ENCODE measurements around the gene LATS2.
"Not testable (repeated sequence)": the region's sequence is repeated elsewhere in the genome, so short reads cannot be mapped to it uniquely, and the experiment has no call there.

Gene LATS2

GRCh38 chr13:21075011-21075378 is 13.6 kb upstream of the LATS2 start:
- DNase-seq: no peak

DNA sequence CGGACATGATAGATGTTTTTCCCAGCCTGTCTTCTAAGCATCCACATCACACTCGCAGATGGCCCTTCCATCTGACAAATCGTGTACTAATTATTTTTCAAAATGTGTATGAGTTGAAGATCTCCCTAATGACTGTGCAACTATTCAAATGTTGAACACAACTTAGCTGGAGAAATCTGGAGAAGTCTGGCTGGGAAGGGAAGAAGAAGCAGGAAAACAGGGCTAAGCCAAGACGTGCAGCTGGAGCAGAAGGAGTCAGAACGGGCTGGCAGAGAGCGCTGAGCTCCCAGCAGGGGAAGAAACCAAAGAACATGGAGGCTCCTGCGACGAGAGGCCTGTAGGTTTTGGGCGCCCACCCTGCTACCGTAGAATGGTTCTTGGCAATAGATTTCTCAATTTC is 13.2 kb upstream of the LATS2 start:
- DNase-seq: no peak

DNA sequence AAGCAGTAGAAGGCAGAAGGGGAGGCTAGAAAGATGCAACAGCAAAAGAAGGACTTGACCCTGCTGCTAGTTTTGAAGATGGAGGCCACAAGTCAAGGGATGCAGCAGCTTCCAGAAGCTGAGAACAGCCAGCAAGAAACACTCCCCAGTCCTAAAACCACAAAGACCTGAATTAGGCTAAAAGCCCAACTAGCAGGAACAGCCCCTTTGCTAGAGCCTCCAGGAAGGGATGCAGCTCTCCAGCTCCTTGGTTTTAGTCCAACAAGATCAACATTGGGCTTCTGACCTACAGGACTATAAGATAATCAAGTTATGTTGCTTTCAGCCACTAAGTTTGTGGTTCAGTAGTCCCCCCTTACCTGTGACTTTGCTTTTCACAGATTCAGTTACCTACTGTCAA is 10.5 kb upstream of the LATS2 start:
- no peak for DNase-seq

- no peak for DNase-seq
Measured at GRCh38 chr13:21071015-21071414, 9.6 kb upstream of the LATS2 start.

DNA sequence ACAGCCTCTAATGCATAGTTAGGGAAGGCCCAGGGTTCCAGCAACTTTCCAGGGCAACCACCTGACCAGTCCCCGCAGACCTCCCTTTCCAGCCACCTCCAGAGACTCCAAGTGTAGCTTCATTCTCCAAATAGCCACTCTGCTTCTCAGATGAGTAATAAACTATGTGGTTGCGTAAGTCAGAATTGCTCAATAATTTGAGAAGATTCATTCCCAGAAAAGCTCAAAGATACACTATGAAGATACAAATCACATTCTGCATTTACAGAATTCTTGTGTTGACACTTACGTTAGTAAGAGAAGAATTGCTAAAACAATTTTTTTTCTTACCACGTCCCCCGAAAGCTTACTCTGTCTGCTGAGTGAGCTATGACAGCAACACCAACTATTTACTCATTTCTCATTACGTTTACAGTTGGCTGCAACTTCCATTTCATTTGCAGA is 8.2 kb upstream of the LATS2 start:
- DNase-seq: no peak

DNA sequence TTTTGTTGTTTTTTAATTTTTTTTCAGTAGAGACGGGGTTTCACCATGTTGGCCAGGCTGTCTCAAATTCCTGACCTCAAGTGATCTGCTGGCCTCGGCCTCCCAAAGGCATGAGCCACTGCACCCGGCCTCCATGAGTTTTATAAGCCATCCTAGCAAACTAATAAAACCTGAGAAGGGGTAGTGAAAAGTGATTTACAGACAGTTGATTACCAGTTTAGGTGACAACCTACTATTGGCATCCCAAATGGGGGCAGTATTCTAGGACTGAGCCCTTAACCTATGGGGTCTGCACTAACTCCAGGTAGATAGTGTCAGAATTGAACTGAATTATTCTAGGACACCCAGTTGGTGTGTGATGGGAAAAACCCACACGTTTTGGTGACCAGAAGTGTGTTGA is 6.5 kb upstream of the LATS2 start:
- DNase-seq: no peak

DNA sequence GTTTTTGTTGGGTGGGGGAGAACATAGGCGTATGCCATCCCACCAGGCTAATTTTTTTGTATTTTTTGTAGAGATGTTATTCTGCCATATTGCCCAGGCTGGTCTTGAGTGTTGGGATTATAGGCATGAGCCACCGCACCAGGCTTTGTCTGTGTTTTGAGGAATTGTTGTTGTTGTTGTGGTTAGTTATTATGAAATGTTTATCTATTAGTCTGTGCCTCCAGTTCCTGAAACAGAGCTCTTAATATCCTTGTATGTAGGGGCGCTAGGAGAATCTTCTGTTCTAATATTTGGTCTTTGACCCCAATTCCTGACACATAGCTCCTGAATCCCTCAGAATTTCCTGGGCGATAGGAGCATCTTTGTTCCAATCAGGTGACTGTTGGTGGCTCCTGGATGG is 5.6 kb upstream of the LATS2 start:
- DNase-seq: no peak

GRCh38 chr13:21065686-21066085 is 4.3 kb upstream of the LATS2 start:
- DNase-seq: no peak

GRCh38 chr13:21063031-21063430 is 1.6 kb upstream of the LATS2 start:
- no peak for DNase-seq

GRCh38 chr13:21060338-21061028 is 903 bp downstream of the LATS2 start:
- DNase-seq: no peak

DNA sequence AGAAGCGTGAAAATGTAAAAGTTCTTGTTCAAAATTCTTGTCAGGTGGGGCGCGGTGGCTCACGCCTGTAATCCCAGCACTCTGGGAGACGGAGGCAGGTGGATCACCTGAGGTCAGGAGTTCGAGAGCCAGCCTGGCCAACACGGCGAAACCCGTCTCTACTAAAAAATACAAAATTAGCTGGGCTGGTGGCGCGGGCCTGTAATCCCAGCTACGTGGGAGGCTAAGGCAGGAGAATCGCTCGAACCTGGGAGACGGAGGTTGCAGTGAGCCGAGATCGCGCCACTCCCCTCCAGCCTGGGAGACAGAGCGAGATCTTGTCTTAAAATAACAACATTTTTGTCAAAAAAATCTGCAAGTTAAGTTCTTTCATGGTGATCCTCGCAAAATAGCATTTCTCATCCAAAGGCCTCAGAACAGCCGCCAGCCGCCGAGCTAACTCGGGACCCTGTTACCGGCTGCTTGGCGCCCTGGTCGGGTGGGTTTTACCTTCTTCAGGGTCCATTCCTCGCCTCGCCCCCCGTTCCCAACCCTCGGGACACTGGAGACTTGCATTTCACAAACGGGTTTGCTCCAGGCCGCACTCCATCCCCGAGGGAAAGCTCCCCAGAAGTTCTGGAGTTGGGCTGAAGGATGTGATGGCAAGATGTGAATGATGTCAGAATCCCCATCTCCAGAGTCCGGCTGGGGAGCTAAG is 1.6 kb downstream of the LATS2 start:
- no peak for DNase-seq

- no peak for DNase-seq
Measured at GRCh38 chr13:21058361-21058760, 3.0 kb downstream of the LATS2 start.

DNA sequence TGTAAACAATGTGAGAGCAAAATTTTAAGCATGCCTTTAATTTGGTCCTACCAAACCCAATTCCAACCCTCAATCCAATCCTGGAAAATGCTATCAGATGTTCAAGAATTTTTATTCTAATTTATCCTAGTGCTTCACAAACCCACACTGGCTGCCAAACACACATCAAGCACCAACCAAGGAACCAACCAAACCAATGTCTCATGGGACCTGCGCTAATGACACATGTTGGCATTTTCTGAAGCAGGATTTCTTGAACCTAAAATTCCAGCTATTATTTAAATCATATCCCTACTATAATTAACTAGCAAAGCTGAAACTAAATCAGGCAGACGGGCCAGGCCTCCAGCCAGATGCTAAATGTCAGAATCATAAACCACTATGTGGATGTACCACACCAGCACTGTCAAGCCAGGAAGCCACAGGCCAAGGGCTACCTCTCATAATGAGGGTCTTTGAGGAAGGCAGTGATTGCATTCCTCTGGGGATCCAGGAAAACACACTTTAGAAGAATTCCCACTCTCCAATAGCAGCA is 5.8 kb downstream of the LATS2 start:
- DNase-seq: no peak

DNA sequence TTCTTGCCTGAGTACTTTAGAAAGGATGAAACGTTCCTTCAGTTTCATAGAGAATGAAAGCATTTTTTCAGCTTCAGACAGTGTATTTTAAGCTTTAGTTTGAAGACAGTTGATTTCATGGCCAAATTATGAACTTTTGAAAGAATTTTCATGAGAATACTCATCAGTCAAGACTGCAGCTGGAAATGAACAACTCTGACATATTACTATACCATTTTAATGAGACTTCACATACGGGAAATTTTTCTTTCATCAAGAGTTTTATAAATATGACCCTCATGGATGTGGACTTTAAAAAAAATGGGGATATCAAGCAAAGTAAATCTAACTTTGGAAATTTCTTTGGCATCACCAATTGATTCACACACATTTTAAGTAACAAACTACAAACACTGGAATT is 6.4 kb downstream of the LATS2 start:
- DNase-seq: no peak

DNA sequence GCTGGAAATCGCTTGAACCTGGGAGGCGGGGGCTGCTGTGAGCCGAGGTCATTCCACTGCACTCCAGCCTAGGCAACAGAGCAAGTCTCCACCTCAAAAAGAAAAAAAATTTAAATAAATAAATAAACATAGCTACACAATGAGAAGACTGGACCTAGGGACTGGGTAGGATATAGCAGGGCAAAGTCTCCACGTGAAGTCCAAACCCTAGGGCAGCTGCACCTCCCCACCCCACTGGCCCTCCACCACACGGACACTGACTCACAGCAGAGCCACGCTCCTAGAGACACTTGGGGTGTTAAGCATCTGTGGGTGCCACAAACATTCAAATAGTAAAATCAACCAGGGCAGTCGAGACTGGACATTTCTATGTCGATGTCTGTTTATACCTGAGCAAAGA is 7.1 kb downstream of the LATS2 start:
- DNase-seq: no peak

DNA sequence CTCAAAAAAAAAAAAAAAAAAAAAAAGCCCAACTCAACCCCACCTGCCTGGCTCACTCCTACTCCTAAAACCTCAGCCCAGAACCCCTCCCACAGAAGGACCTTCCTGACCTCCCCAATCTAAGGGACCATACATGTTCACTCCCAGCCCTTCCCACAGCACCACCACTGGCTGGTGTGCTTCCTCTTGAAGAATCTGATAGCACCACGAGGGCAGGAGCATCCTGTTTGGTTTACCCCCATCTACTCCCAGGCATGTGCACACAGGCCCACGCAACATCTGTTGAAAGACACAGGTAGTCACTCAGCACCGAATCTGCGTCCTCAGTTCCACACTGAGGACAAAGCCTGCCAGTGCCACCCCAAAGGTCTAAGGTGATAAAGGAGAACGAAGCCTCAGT is 8.2 kb downstream of the LATS2 start:
- DNase-seq: no peak

DNA sequence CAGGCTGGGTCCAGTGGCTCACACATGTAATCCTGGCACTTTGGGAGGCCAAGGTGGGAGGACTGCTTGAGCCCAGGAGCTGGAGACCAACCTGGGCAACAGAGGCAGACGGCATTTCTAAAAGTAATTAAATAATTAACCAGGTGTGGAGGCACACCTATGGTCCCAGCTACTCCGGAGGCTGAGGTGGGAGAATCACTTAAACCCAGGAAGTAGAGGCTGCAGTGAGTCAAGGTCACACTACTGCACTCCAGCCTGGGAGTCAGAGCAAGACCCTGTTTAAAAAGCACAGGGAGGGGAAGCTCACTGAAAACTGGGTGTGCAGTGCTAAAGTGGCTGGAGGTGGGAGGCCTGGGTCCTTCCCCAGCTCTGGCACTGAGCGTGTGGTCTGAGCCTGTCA is 9.7 kb downstream of the LATS2 start:
- DNase-seq: no peak

GRCh38 chr13:21050288-21051197 is 10.8 kb downstream of the LATS2 start:
- no peak for DNase-seq

- not testable (repeated sequence) for DNase-seq
Measured at GRCh38 chr13:21049731-21050130, 11.7 kb downstream of the LATS2 start.

DNA sequence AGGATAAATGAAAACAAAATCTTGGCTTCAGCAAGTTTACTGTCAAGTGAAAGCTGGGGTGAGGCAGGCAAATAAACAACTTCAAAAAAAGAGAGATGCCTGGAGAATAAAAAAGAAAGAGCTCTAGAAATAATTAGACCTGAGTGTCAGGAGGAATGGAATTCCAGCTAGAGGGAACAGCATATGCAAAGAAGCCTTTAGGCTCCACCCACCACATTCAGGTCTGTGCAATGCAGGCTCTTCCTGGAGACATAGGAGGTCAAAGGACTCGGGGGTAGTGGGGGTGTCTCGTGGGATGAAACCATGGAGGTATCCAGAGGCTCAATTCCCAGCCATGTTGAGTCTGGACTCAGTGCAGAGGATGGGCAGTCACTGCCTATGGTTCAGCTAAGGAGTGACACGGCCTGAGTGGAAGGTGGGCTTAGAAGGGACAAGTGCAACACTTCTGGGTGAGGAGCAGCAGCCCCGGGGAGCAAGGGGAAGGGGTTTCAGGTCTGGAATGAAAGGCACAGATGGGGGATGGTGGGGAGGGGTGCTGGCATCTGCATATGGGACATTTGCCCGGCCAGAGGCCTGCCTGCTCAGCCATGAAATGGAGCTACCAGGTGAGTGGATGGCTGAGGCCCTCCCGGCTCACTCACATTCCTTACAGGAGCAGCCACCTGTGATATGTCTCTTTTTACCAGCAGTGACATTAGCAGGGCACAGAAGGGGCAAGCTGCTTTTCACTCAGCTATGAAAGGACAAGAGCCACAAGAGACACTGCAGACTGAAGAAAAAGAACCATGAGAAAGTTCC is 12.3 kb downstream of the LATS2 start:
- no peak for DNase-seq

DNA sequence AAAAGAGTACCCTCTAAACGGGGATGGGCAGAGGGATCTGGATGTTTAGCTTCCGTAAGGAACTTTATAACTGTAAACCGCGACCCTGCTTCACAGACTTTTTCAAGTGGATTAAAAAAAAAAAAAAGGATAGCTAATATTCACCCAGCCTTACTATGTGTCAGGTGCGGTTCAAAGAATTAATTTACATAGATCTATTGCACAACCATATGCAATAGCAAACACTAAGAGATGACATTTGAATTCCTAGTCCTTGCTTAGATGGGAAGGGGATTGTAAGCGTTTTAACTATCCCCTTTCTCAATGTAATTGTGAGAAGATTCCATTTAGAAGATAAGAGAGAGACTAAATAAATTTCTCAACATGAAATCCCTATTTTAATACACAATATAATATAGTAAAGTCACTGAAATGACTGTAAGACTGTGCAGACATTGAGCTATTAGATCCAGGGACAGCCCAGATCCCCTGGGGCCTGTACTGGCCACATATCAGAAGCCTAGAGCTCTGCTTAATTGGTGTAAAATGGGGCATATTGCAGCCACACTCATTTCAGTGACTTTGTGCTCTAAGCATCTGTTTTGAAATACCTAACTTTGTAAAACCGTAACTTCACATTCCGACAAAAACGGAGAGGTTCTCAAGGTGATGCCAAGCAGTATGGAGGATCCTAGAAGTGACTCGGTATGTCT is 13.6 kb downstream of the LATS2 start:
- no peak for DNase-seq

GRCh38 chr13:21047087-21047486 is 14.3 kb downstream of the LATS2 start:
- DNase-seq: no peak
